Thyroid gland (tissue), 4 donors: ENCODE data around the gene CEP72. TPM values are rescaled to one million over a fixed set of nuclear protein-coding genes. Genes with fewer than 3 reads are reported as not detected.

Source experiments
- DNase-seq, 2 donors: peaks; one replicate each; pipeline ENCODE4 v3.0.0-alpha.2; 2019
- H3K27ac ChIP-seq, 3 donors: fragments of 200-600 bp; sonication (generic); 1 replicate in 2 of 3; 2 replicates in 1 of 3; pipeline ENCODE4 v1.5.1; 2016 to 2019; ENCODE audit warnings: mild to moderate bottlenecking in 1 of 3, moderate library complexity in 1 of 3
- H3K27me3 ChIP-seq: fragments of 200-600 bp; sonication (generic); one replicate; pipeline ENCODE4 v1.5.1; 2019
- H3K36me3 ChIP-seq, 2 donors: fragments of 200-600 bp; sonication (generic); one replicate each; pipeline ENCODE4 v1.5.1; 2016 to 2019
- H3K4me1 ChIP-seq, 2 donors: fragments of 200-600 bp; sonication (generic); one replicate each; pipeline ENCODE4 v1.5.1; 2017 to 2019
- H3K4me3 ChIP-seq, 3 donors: fragments of 200-600 bp; sonication (generic); replicated peaks in 1 of 3; 1 replicate in 2 of 3; 2 replicates in 1 of 3; pipeline ENCODE4 v1.5.1; 2016; ENCODE audit warnings: mild to moderate bottlenecking in 1 of 3
- H3K9me3 ChIP-seq: fragments of 200-600 bp; sonication (generic); one replicate; pipeline ENCODE4 v1.5.1; 2017
- POLR2A ChIP-seq, 2 donors: fragments of 450-650 bp; IDR thresholded peaks; one replicate each; pipeline ENCODE4 v1.6.1; 2017; ENCODE audit warnings: antibody characterized with exemption in 2 of 2, mild to moderate bottlenecking in 2 of 2, moderate library complexity in 1 of 2
- WGBS, 2 donors: methylation state at CpG; one replicate each; pipeline ENCODE4 v1.1.5; 2017; 5-methylcytosine and 5-hydroxymethylcytosine counted together
- intact Hi-C: fragments of 100-400 bp; cut with DNase I; formaldehyde crosslinking; loops from one replicate; pipeline ENCODE4 v1.15.1; 2023
- total RNA-seq, 4 donors: library from RNA; depleted of rRNA; stranded (reverse); fragments of >200 nt; gene quantifications; one replicate each; pipeline ENCODE4 v1.2.3, GENCODE V29; 2016
- TF ChIP-seq, protein P1 (sequence below), 6 experiments: fragments of 200-600 bp in 3 of 6; fragments of 450-650 bp in 3 of 6; sonication (generic) in 3 of 6; IDR thresholded peaks; one replicate each; pipeline ENCODE4 v1.5.1; 2016 to 2019; ENCODE audit warnings: antibody characterized with exemption in 6 of 6, mild to moderate bottlenecking in 2 of 6, inconsistent platforms in 1 of 6, moderate library complexity in 1 of 6

The CEP72 gene
- total RNA-seq, 4 donors from 2014 or later, result 3.4 to 7.6 (median 4.6) TPM

DNA sequence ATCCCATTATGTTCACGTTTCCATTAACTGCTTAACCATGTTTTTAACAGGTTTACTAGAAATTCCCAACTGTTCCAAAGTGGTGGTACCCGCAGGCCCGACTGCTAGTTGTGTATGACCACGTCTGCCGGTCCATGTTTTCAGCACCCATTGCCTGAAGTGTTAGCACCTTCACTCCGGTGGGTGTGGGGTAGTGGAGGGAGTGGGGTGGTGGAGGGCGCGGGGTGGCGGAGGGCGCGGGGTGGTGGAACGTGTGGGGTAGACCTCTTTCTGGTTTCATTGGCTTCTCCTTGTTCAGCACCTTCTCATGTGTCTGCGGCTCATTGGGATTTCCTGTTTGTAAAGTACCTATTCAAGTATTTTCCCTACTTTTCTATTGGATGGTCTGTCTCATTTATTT is 43.3 kb downstream of the CEP72 start:
- Histone ChIP-seq H3K27me3 (no peaks in the 10 kb centered on the region), H3K4me1 (no peaks in the 10 kb centered on the region), H3K27ac (no peak overlapping the region), H3K36me3 (no peaks in the 10 kb centered on the region), H3K9me3 (no peaks in the 10 kb centered on the region), H3K4me3 (no peak overlapping the region)
- DNase-seq, result no peak
- TF ChIP-seq, protein P1, sequence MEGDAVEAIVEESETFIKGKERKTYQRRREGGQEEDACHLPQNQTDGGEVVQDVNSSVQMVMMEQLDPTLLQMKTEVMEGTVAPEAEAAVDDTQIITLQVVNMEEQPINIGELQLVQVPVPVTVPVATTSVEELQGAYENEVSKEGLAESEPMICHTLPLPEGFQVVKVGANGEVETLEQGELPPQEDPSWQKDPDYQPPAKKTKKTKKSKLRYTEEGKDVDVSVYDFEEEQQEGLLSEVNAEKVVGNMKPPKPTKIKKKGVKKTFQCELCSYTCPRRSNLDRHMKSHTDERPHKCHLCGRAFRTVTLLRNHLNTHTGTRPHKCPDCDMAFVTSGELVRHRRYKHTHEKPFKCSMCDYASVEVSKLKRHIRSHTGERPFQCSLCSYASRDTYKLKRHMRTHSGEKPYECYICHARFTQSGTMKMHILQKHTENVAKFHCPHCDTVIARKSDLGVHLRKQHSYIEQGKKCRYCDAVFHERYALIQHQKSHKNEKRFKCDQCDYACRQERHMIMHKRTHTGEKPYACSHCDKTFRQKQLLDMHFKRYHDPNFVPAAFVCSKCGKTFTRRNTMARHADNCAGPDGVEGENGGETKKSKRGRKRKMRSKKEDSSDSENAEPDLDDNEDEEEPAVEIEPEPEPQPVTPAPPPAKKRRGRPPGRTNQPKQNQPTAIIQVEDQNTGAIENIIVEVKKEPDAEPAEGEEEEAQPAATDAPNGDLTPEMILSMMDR (IDR thresholded peaks at IDR 0.05), result no peak
- TF ChIP-seq POLR2A (IDR thresholded peaks at IDR 0.05), result no peak
- WGBS, 2 donors, result 95% methylated on average over 13 of the region's 13 CpGs
- intact Hi-C loops, result no loop called here

DNA sequence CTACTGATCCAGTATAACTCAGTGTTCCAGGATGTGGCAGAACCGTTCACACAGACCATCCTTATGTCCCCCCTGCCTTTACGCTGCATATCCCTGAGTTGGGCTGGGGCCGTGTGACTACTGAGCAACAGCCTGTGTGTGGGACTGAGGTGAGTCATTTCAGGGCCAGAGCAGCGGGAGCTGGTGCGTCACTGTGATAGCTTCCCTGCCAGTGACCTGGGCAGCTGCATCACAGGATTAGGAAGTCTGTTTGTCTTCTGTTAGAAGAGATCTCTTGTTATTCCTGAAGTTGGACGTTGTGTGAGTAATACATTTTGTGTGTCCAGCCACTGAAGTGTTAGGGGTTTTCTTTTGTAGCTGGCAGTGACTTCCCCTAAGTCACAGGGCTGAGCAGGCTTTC is 45.4 kb downstream of the CEP72 start:
- no peak overlapping the region for H3K4me3 ChIP-seq
- no peaks in the 10 kb centered on the region for H3K9me3 ChIP-seq
- no peak for TF ChIP-seq POLR2A (IDR thresholded peaks at IDR 0.05)
- TF ChIP-seq, protein P1 (IDR thresholded peaks at IDR 0.05), result no peak
- no peak overlapping the region for H3K27ac ChIP-seq
- intact Hi-C loops, result no loop called here
- no peaks in the 10 kb centered on the region for H3K36me3 ChIP-seq
- DNase-seq, result no peak
- no peaks in the 10 kb centered on the region for H3K27me3 ChIP-seq
- no peaks in the 10 kb centered on the region for H3K4me1 ChIP-seq
- WGBS, 2 donors, result 92 to 94% methylated on average over 6 of the region's 6 CpGs

DNA sequence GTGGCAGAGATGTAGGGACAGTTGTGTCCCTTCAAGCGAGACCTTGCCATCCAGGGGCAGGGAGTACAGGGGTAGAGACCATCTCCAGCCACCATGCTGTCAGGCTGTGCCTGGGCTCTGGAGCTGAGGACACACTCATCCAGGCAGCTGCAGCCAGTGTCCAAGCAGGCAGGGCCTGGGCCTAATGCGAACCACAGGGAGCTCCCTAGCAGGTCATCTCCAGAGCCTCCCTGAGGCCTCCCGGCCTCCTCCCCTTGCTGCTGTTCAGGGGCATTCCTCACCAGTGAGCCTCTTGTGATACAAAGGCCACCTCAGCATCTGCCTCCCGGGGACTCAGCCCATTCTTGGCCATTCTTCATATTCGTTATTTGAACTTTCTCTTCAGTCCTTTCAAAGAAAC is 46.0 kb downstream of the CEP72 start:
- DNase-seq, result no peak
- WGBS, 2 donors, result 97 to 100% methylated on average over 5 of the region's 5 CpGs
- Histone ChIP-seq H3K27ac (no peak overlapping the region), H3K4me1 (no peaks in the 10 kb centered on the region), H3K36me3 (no peaks in the 10 kb centered on the region), H3K27me3 (no peaks in the 10 kb centered on the region), H3K9me3 (no peaks in the 10 kb centered on the region), H3K4me3 (no peak overlapping the region)
- intact Hi-C loops, result no loop called here
- no peak for TF ChIP-seq POLR2A (IDR thresholded peaks at IDR 0.05)
- TF ChIP-seq, protein P1 (IDR thresholded peaks at IDR 0.05), result no peak

DNA sequence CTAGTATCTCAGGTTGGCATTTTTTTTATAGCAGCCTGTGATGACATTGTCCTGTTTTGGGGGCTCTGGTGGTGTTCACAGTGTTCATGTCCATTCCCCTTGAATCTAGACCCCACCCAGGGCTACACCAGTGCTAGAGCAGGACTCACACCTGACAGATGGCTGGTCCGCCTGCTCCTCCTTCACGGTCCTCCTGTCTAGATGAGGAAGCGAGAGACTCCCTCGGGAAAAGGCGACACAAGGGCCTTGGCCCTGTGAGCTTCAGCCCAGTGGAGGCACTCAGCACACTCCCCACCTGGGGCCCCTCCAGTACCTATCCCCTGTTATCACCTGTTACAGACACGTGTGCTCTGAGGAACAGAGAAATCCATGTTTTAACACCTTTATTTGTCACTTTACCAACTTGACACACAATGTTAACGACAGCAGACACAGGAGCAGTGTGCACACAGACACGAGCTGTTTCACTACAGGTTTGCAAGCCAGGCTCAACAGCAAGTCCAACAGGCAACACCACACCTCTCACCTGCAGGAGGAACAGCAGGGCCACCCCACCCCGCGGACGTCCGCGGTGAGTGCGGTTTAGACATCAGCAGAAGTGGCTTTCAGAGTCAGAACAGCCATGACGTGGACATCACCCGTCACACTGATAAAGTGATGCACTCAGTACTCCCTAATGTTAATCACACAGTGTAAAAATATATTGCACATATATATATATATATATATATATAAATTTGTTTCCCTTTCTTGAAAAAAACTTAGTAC is 47.5 kb downstream of the CEP72 start:
- no peak overlapping the region for H3K27ac ChIP-seq
- H3K36me3 ChIP-seq, result no peaks in the 10 kb centered on the region
- TF ChIP-seq, protein P1 (IDR thresholded peaks at IDR 0.05), result no peak
- no peak for TF ChIP-seq POLR2A (IDR thresholded peaks at IDR 0.05)
- H3K4me3 ChIP-seq, result no peak overlapping the region
- H3K27me3 ChIP-seq, result no peaks in the 10 kb centered on the region
- H3K9me3 ChIP-seq, result no peaks in the 10 kb centered on the region
- H3K4me1 ChIP-seq, result peaks cover 0 to 3% of the 10 kb centered on the region in 2 donors
- intact Hi-C loops, result no loop called here
- no peak for DNase-seq
- 98% methylated on average over 16 of the region's 16 CpGs for WGBS, 2 donors

DNA sequence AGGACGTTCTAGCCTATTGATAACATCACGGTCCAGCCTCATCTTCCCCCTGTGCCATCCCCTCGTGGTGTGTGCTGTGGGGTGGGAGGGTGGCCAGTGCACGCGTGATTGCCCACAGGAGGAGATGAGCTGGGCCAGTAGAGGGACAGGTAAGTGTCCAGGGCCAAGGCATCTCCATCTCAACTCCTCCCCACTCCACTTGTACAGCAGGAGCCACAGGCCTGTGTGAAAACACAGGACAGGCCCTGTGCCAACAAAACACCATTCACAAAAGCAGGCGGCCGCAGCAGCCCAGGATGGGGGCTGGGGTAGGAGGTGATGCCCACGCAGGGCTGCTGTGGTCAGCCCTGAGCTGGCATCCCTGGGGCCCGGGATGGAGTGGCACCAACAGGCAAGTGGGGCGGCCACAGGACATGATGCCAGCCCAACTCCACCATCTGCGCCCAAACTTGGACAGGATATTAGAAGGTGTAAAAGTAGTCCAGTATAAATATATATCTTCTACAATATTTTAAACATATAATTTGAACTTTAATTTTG is 48.4 kb downstream of the CEP72 start:
- no peaks in the 10 kb centered on the region for H3K9me3 ChIP-seq
- TF ChIP-seq POLR2A (IDR thresholded peaks at IDR 0.05), result no peak
- TF ChIP-seq, protein P1 (IDR thresholded peaks at IDR 0.05), result no peak
- H3K4me1 ChIP-seq, result peaks cover 6 to 12% of the 10 kb centered on the region in 2 donors
- no peak overlapping the region for H3K27ac ChIP-seq
- H3K27me3 ChIP-seq, result no peaks in the 10 kb centered on the region
- no peak overlapping the region for H3K4me3 ChIP-seq
- peak; percentile 35 to 48 for DNase-seq
- no peaks in the 10 kb centered on the region for H3K36me3 ChIP-seq
- 76 to 84% methylated on average over 8 to 11 of the region's 11 CpGs for WGBS, 2 donors
- intact Hi-C loops, result no loop called here
